ENCODE measurements around the gene COL26A1. TPM values are rescaled to one million over a fixed set of nuclear protein-coding genes. Genes with fewer than 3 reads are reported as not detected.
A peak's percentile ranks its signal among the peaks of the same experiment; 100 is the strongest.

Gene COL26A1
- total RNA-seq, 1 donor from 2014 or later = not detected

DNA sequence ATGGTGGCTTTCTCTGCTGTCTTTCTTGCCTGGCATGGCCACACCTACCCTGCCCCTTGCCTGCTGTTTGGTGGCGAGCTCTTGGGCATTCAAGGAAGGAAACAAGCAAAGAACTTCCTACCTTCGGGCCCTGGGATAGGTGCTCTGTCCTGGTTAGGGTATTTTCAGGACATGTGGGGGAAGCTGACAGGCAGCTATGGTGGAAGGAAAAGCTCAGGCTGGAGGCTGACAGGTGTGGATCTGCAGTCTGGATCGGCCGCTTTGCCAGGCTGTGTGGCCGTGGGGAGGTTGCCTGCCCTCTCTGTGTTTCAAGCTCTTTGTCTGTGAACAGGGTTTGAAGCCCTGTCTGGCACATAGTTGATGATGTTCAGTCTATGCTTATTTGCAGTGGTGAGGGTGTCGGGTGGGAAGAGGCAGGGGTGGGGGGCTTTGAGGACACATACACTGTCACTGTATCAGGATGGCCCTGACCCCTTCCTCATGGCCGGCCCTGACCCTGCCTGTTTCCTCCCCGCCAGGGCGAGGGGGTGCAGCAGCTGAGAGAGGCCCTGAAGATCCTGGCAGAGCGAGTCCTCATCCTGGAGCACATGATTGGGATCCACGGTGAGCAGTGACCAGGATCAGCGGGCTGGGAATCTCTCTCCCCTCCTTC is 192.7 kb downstream of the COL26A1 start:
- H3K36me3 Mint-ChIP-seq (ENCODE audit: low read depth) = no peaks in the 10 kb centered on the region
- no peak for ATAC-seq (ENCODE audit: low read depth)
- intact Hi-C loops (cut with micrococcal nuclease) = no loop called here
- no peak overlapping the region for H3K27ac Mint-ChIP-seq
- H3K27me3 Mint-ChIP-seq = peaks cover 9% of the 10 kb centered on the region
- peaks cover 8% of the 10 kb centered on the region for H3K9me3 Mint-ChIP-seq
- H3K4me3 Mint-ChIP-seq = no peak overlapping the region
- peak; percentile 9 for DNase-seq
- TF ChIP-seq, protein P1, sequence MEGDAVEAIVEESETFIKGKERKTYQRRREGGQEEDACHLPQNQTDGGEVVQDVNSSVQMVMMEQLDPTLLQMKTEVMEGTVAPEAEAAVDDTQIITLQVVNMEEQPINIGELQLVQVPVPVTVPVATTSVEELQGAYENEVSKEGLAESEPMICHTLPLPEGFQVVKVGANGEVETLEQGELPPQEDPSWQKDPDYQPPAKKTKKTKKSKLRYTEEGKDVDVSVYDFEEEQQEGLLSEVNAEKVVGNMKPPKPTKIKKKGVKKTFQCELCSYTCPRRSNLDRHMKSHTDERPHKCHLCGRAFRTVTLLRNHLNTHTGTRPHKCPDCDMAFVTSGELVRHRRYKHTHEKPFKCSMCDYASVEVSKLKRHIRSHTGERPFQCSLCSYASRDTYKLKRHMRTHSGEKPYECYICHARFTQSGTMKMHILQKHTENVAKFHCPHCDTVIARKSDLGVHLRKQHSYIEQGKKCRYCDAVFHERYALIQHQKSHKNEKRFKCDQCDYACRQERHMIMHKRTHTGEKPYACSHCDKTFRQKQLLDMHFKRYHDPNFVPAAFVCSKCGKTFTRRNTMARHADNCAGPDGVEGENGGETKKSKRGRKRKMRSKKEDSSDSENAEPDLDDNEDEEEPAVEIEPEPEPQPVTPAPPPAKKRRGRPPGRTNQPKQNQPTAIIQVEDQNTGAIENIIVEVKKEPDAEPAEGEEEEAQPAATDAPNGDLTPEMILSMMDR (IDR thresholded peaks at IDR 0.05) = no peak
- ChIA-PET POLR2A (interaction anchor here (0.6 kb wide), 1 partner anchor 707 kb away, joined by 5 read pairs; no protein-coding TSS in a partner anchor), CTCF (interaction anchor here (1.0 kb wide), 1 partner anchor 12 kb away, joined by 3 read pairs; no protein-coding TSS in a partner anchor)
- no peaks in the 10 kb centered on the region for H3K4me1 Mint-ChIP-seq

DNA sequence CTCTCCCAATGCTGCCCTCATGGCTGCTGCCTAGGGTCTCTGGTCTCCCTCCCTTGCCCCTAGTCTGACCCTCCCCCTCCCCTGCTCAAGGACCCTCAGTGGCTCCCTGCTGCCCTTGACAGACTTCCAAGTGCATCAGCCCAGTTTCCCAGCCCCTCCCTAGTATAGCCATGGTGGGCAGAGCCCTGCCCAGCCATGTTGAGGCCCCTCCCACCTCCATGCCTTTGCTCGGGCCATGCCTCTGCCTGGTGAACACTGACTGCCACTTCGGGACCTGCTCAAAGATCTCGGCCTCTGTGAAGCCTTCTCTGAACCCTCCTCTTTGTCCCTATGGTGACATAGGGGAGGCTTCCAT is 193.2 kb downstream of the COL26A1 start:
- ATAC-seq (ENCODE audit: low read depth) = no peak
- Mint-ChIP-seq H3K27me3 (peaks cover 9% of the 10 kb centered on the region), H3K9me3 (peaks cover 8% of the 10 kb centered on the region), H3K27ac (no peak overlapping the region), H3K4me1 (no peaks in the 10 kb centered on the region), H3K4me3 (no peak overlapping the region), H3K36me3 (ENCODE audit: low read depth) (no peaks in the 10 kb centered on the region)
- no peak for DNase-seq
- ChIA-PET POLR2A (no interaction called here), CTCF (no interaction called here)
- TF ChIP-seq, protein P1 (IDR thresholded peaks at IDR 0.05) = no peak
- intact Hi-C loops (cut with micrococcal nuclease) = no loop called here

DNA sequence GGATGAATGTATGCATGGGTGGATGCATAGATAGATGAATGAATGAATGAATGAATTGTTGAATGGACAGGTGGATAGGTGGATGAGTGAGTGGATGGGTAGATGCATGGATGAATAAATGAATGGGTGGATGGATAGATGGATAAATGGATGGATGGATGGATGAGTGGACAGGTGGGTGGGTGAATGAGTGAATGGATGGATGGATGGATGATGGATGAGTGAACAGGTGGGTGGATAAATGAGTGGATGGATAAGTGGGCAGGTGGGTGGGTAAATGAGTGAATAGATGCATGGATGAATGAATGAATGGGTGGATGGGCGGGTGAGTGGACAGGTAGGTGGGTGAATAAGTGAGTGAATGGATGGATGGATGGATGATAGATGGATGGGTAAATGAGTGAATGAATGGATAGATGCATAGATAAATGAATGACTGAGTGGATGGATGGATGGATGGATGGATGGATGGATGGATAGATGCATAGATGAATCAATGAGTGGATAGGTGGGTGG is 193.8 kb downstream of the COL26A1 start:
- no peak overlapping the region for H3K27ac Mint-ChIP-seq
- ChIA-PET POLR2A (no interaction called here), CTCF (no interaction called here)
- no peak for DNase-seq
- ATAC-seq (ENCODE audit: low read depth) = no peak
- H3K36me3 Mint-ChIP-seq (ENCODE audit: low read depth) = no peaks in the 10 kb centered on the region
- no peak overlapping the region for H3K4me3 Mint-ChIP-seq
- H3K4me1 Mint-ChIP-seq = no peaks in the 10 kb centered on the region
- intact Hi-C loops (cut with micrococcal nuclease) = no loop called here
- H3K27me3 Mint-ChIP-seq = peaks cover 9% of the 10 kb centered on the region
- TF ChIP-seq, protein P1 (IDR thresholded peaks at IDR 0.05) = no peak
- H3K9me3 Mint-ChIP-seq = peaks cover 8% of the 10 kb centered on the region

DNA sequence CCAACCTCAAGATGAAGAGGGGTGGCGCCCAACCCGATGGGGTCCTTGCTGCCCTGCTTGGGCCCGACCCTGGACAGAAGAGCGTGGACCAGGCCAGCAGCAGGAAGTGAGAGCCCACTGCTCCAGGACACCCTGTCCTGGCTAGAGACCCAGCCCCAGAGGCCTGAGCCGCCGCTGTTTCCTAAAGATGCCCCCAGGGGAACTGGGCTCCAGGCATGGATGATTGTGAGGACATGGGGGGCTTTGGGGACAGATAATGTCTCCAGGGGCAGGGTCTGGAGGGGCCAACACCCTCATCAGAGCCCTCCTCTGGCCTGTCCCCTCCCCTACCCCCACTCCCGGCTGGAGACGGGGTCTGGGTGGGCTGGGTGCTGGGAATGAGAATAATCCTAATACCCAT is 194.7 kb downstream of the COL26A1 start:
- intact Hi-C loops (cut with micrococcal nuclease) = no loop called here
- ChIA-PET CTCF (no interaction called here), POLR2A (no interaction called here)
- Mint-ChIP-seq H3K36me3 (ENCODE audit: low read depth) (no peaks in the 10 kb centered on the region), H3K27ac (no peak overlapping the region), H3K27me3 (peaks cover 5% of the 10 kb centered on the region), H3K4me1 (no peaks in the 10 kb centered on the region), H3K4me3 (no peak overlapping the region), H3K9me3 (peaks cover 8% of the 10 kb centered on the region)
- TF ChIP-seq, protein P1 (IDR thresholded peaks at IDR 0.05) = no peak
- ATAC-seq (ENCODE audit: low read depth) = no peak
- DNase-seq = peak; percentile 3

DNA sequence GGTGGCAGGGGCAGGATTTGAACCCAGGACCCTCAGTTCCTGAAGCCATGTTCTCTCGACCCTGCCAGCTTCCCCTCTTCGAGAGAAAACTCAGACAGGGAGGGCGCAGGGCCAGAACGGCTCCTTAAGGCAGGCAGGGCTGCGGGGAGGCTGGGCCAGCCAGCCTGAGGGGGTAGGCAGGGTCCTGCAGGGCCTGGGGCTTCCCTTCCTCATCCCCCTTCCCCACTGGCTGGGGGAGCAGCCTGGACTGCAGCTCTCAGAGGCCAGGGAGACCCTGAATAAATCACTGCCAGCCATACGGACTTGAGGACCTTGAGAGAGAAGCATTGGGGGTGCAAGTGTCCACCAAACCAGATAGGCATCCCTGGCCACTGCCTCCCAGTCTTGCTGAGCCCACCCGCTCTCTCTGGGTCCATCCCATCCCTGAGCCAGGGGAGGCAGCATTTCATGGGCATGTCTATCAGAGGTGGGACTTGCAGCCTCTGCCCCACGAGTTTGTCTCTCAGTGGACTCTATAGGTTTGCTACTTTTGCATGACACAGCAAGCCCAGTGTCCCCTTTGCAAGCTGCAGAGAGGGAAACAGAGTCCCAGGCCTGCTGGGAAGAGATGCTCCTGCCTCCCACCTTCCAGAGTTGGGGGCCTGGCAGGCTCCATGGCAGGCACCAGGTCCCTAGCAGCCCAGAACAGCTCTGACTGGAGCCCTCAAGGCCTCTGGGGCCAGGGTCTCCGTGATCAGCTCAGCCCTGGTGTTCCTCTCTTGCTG is 195.5 kb downstream of the COL26A1 start:
- intact Hi-C loops (cut with micrococcal nuclease) = no loop called here
- Mint-ChIP-seq H3K4me1 (no peaks in the 10 kb centered on the region), H3K36me3 (ENCODE audit: low read depth) (no peaks in the 10 kb centered on the region), H3K27me3 (peaks cover 8% of the 10 kb centered on the region), H3K9me3 (peaks cover 8% of the 10 kb centered on the region), H3K27ac (no peak overlapping the region), H3K4me3 (no peak overlapping the region)
- CTCF ChIA-PET = no interaction called here
- DNase-seq (peak; percentile 9), ATAC-seq (ENCODE audit: low read depth) (no peak)
- POLR2A ChIA-PET = no interaction called here
- TF ChIP-seq, protein P1 (IDR thresholded peaks at IDR 0.05) = no peak

All from activated B cell treated with CpG ODN at 0.5 μM for 24 hours (primary cell).